Stimulated activated CD4-positive, alpha-beta T cell treated with anti-CD3 and anti-CD28 coated beads, Interleukin-4, amount 100 ng/mL, for 24 hours (primary cell): Measurements from ENCODE around the gene HELZ.

Source experiments
- DNase-seq: peaks from one replicate; pipeline ENCODE4 v3.0.0-alpha.2; 2020

The HELZ gene

DNA sequence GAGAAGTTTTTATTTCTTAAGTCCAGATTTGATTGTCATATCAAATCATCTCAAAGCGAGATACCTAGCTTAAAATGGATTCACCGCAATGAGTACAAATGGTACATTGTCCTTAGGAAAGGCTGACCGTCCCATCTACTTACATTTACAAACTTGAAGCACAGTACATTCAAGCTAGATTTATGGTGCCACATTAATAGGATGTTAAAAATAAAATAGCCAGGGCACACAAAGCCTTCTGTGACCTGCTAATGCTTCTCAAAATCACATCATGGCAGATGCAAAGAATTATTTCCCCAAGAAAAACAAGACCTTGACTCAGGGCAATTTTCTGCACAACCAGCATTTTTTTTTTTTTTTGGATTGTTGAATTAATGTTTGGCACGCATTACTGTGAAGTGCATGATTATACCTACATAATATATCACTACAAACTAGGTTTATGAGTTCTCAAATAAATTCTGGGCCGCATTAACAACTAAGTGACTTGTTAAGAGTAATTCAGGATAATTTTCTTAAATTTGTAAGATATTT is 175.3 kb downstream of the HELZ start:
- DNase-seq, result no peak

DNA sequence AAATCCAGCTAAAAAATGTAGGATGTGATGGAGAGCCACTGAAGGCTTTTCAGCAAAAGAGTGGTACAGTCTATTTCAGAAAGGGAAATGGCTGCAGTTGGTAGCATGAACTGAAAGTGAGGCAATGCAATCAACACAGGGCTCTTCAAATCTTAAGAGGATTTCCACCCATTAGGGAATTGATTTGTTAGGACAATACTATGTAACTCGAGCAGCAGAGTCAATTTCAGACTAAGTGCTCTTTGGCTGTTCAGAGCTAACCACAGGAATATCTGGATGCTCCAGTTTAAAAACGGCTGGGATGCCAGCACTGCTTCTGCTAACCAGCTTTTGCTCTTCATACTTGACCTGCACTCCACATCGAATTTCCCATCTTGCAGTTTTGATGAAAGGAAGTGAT is 176.0 kb downstream of the HELZ start:
- DNase-seq, result no peak

DNA sequence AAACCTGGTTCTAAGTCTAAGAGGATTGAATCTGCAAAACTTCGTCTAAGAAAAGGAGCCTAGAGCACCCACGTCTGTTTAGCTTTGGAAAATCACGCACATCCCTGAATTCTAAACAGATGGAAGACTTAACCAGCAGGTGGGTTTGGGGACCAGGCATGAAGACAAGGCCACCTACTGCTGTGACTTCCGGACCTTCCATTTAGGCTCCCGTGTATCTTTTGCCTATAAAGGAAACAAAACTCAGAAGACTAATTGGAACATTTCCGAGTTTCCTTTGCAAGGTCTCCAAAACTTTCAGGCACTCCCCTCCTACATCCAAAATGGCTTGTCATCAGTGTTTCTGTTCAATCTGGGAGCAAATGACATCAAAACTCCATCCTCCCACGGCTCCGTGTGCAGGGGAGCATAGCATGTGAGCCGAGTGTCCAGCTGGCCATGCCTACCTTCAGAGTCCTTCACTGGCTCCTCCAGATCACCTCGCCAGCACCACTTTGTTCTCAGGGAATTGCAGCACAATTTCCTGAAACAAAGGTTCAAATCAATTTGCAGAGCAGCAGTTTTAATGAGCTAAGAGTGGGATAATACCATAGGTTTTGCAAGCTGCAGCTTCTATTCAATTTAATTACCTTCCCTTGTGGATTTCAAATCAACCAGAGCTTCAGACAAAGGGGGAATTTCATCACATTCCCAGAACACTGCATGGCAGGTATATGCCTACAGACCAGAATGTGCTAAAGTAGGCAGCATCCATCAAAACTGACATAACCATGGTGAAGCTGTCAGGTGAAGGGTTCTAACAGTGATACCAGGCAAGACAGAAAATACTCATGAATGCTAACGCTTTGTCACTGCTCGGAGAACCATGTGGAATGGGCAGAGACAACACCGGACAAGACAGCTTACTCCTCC is 177.2 kb downstream of the HELZ start:
- no peak for DNase-seq

- no peak for DNase-seq
These were observed 178.3 kb downstream of the HELZ start for GRCh38 chr17:67066717-67067116.

- DNase-seq, result no peak
These were observed 181.9 kb downstream of the HELZ start for GRCh38 chr17:67063141-67063540.

DNA sequence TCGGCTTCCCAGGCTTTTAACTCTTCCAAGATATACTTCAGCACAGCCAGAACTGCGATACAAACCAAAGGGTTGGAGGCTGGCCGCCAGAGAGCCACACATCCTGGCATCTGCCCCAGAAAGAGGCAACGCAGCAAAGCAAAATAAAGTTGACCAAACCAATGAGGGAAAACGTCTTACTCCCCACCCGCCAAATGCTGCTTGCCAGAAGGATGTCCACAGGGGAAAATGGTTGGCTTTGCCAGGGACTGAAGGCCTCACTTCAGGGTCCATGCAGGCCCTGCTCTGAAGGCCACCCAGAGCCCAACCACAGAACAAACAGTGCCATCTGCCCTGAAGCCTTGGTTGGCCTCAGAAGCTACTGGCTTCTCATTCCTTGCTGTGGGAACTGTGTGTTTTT is 185.6 kb downstream of the HELZ start:
- no peak for DNase-seq

DNA sequence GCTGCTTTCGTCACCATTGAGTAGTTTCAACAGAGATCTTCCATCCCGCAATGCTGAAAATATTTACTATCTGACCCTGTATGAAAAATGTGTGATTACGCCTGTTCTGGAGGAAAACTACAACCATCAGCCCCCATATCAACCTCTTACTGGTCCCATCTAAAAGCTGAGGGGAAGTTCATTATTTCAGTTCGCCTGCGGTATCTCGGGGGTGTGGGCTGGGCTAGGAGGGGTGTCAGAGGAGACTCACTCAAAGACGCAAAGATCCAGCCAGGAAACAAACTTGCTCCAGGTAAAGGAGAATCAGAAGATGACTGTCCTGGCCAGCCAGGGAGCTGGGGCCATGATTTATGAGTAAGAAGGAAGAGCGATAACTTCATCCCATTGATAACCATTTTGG is 187.0 kb downstream of the HELZ start:
- no peak for DNase-seq

- DNase-seq, result no peak
These were observed 188.1 kb downstream of the HELZ start for GRCh38 chr17:67056746-67057490.

DNA sequence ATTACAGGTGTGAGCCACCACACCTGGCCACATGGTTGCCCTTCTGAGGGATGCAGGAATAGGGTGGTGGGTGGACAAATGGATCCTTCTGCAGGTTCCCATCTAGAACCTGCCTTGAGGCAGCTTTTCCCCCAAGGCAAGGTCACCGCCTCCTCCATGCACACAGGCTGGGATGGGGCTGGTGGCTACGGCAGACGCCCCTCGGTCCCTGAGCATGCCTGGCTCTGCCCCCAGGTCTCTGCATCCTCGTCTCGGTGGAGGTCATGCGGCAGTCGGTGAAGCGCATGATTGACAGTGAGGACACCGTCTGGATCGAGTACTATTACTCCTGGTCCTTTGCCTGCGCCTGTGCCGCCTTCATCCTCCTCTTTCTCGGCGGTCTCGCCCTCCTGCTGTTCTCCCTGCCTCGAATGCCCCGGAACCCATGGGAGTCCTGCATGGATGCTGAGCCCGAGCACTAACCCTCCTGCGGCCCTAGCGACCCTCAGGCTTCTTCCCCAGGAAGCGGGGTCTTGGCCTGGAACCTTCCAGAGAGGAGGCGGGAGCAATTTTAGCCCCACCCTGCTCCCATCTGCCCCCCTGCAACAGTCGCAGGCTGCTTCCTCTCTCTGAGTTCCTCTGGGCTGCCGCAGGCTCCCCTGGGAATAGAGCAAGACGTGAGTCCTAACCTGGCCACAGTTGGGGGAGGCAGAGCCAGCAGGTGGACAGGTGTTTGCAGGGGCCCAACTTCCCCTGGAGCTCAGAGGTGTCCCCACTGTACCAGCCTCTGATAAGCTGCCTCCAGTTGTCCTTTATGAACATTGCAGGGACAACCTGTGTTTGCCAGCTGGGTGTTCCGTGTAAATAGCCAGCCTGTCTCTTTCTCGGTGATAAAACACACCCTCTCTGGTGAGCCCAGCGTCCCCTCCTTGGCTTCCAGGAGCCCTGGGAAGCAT is 188.9 kb downstream of the HELZ start:
- DNase-seq, result no peak

DNA sequence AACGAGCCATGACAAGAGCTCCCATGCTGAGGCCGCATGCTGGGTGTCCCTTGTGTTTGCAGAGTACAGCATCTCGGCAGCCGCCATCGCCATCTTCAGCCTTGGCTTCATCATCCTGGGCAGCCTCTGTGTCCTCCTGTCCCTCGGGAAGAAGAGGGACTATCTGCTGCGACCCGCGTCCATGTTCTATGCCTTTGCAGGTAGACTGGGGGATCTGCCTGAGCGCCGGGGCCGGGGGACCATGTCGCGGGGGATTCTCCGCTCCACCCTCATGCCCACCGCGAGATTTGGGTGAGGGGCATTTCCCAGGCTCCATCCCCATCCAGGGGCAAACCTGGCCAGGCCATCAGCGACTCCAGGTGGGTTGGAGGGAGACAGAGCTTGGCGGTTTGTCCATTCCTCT is 190.0 kb downstream of the HELZ start:
- DNase-seq, result no peak

- no peak for DNase-seq
These were observed 190.4 kb downstream of the HELZ start for GRCh38 chr17:67054608-67055007.

DNA sequence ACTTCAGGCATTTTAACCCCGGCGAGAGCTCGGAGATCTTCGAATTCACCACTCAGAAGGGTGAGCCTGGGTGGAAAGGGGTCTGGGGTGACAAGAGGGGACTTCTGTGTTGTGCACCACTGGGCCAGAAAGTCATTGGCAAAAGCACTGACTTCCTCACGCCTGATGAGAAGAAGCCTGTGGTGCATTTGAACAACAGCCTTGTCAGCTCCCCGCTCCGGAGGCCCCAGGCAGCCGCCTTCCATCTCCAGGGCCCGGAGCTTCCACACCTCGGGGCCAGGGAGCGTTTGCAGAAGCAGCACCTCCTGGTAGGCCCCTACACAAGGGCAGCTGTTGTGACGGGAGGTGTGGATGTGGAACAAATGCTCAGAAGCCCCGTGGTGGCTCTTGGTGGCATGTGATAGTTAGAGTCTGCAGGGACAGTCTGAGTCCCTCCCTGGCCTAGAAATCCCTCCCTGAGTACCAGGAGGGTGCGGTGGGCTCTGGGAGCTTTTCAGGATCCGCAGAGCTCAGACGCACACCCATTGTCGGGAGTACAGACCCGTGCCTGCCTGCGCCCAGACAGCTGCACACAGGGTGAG is 190.9 kb downstream of the HELZ start:
- DNase-seq, result no peak

- DNase-seq, result no peak
These were observed 191.5 kb downstream of the HELZ start for GRCh38 chr17:67053438-67054000.

DNA sequence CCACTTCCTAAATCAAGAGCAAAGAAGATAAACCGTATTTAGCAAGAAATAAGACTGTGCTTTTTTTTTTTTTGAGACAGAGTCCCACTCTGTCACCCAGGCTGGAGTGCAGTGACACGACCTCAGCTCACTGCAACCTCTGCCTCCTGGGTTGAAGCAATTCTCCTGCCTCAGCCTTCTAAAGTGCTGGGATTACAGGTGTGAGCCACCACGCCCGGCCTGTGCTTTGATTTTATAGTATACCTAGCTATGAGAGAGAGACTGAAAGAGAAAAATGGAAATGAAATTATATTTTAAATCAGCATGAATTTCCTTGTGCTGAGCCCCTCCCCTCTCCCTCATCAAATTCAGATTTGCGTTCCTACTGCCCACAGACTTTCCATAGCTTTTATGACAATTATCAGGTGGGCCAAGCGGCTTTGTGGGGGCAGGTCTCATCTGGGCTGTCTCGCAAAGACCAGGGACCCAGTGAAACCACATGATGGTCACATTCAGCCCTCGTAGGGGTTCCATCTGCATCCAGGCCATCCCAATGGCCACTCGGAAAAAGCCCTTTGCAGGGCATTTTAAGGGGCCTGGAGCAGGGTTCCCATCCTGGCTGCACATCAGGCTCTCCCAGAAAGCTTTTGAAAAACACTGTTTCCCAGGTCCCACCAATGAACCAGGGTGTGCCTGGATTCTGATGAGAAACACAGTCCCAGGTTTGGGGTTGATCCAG is 192.1 kb downstream of the HELZ start:
- no peak for DNase-seq

DNA sequence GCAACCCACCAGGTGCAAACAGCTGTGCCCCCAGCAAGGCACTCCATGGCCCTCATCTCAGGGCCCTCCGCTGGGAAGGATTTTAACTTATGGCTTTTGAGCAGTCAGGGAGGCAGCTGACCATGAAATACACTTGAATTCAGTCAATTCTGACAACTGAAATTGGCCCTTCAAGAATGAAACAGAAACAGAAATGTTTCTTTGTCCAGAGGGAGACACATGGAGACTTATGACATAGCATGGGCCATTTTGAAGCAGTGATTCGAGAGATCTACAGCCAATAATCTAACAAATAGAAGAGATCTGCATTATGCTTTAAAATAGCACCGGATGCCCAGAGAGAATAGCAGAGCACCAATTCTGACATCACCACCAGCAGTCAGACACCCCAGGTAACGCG is 193.2 kb downstream of the HELZ start:
- DNase-seq, result no peak

- no peak for DNase-seq
These were observed 193.8 kb downstream of the HELZ start for GRCh38 chr17:67051155-67051538.

DNA sequence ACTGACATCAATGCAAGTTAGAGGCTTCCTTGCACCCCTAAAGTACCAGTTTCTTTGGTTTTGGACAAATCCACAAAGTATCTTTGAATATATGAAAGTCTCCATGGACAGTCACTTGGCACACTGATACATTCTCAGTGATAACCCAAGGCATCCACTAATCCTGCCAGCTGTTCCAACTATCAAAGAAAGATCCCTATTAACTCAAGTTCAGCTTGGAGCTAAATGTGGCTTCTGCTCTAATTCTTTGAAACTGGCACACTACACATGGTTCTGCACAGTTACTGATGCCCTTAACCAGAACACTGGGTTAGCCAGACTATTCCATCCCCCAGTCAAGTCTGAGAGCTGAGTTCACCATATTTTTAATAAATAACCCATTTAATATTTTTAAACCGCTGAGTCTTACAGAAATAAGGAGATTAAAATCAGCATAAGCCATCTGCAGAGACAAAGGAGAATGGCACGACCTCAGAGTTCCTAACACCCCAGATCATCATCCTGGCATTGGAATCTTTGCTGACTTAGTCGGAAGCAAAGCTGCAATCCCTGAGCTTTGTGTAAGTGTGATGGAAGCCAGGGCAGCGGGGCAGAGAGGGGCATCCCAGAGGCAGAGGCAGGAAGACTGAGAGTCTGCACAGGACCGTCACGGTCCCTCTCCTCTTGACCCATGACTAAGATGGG is 194.4 kb downstream of the HELZ start:
- no peak for DNase-seq

DNA sequence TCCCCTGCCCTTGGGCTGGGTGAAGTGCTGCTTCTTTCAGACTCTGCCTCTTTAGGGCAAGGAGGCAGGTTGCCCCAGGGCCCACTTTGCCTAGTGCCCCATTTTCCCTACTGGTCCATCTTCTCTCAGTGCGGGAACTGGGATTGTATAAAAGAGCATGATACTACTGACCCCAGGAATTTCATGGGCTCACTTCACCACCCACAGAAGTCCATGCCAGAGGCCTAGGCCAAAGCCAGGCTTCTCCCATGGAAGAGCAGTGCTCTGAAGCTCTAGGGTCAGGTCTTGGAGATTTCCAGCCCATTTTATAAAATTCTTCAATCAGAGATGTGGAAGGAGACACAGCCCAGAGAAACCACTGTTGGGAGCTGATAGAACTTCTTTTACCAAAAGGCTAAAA is 194.9 kb downstream of the HELZ start:
- DNase-seq, result no peak

- no peak for DNase-seq
These were observed 195.8 kb downstream of the HELZ start for GRCh38 chr17:67049025-67049739.

DNA sequence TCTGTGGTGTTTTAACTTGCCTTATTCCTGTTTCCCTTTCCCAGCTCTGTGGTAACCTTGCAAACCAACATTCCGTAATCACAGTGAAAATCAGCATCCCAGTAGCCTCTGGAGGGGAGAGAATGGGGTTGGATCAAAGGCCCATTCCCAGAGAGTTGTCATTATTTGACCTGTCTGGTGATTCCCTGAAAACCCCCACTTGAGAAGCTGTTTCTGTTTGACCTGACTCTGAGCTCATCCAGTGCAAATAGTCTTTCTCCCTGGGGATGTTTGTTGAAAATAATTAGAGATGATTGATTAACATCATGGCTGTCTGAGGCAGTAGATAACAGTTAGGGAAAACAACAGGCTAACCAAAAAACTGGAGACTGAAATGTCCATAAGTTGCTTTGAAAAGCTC is 197.6 kb downstream of the HELZ start:
- no peak for DNase-seq
